Testis (tissue), 3 donors: ENCODE results near the gene PARL. TPM values are rescaled to one million over a fixed set of nuclear protein-coding genes. Genes with fewer than 3 reads are reported as not detected.

ENCODE experiments used
- DNase-seq: peaks from one replicate; pipeline ENCODE4 v3.0.0-alpha.2; 2019
- H3K27ac ChIP-seq, 2 donors: fragments of 200-600 bp; sonication (generic); one replicate each; pipeline ENCODE4 v1.5.1; 2019
- H3K27me3 ChIP-seq: fragments of 200-600 bp; sonication (generic); one replicate; pipeline ENCODE4 v1.5.1; 2019
- H3K36me3 ChIP-seq: fragments of 200-600 bp; sonication (generic); one replicate; pipeline ENCODE4 v1.5.1; 2017; ENCODE audit warnings: low read depth; ENCODE audit errors: missing control alignments
- H3K4me1 ChIP-seq: fragments of 200-600 bp; sonication (generic); one replicate; pipeline ENCODE4 v1.5.1; 2019
- H3K4me3 ChIP-seq, 2 donors: fragments of 200-600 bp; sonication (generic); one replicate each; pipeline ENCODE4 v1.5.1; 2017 to 2019
- H3K9me3 ChIP-seq: fragments of 200-600 bp; sonication (generic); one replicate; pipeline ENCODE4 v1.5.1; 2017
- CTCF ChIP-seq, 3 experiments: fragments of 450-650 bp in 2 of 3; fragments of 200-600 bp in 1 of 3; sonication (generic) in 1 of 3; IDR thresholded peaks; one replicate each; pipeline ENCODE4 v1.5.1; 2016 to 2019; ENCODE audit warnings: antibody characterized with exemption in 3 of 3, mild to moderate bottlenecking in 2 of 3, moderate library complexity in 1 of 3
- POLR2A ChIP-seq: fragments of 450-650 bp; IDR thresholded peaks from one replicate; pipeline ENCODE4 v1.6.1; 2017; ENCODE audit warnings: antibody characterized with exemption, mild to moderate bottlenecking, moderate library complexity
- WGBS, 2 donors: methylation state at CpG; one replicate each; pipeline ENCODE4 v1.1.5; 2018; 5-methylcytosine and 5-hydroxymethylcytosine counted together
- intact Hi-C: fragments of 100-400 bp; cut with DNase I; formaldehyde crosslinking; loops from one replicate; pipeline ENCODE4 v1.15.1; 2023; ENCODE audit warnings: low total_unique reads
- polyA plus RNA-seq: library from polyadenylated mRNA; stranded (reverse); fragments of 350-450 nt; fragmentation: Illumina TruSeq; extraction: RNeasy Lipid Tissue Mini Kit (QIAGEN cat#74804); gene quantifications from one replicate; pipeline ENCODE4 v1.2.3, GENCODE V29; 2014; ENCODE audit warnings: low read depth, low replicate concordance; ENCODE audit not compliant: insufficient read depth
- total RNA-seq, 2 donors: library from RNA; depleted of rRNA; stranded (reverse); fragments of >200 nt; gene quantifications; one replicate each; pipeline ENCODE4 v1.2.3, GENCODE V29; 2016

PARL gene
- total and polyA plus RNA-seq, 3 donors from 2014 or later = 55.5 to 64.2 (median 57.6) TPM

- no peak overlapping the region for H3K27ac ChIP-seq
- intact Hi-C loops = no loop called here
- no peak for DNase-seq
- no peaks in the 10 kb centered on the region for H3K27me3 ChIP-seq
- H3K4me1 ChIP-seq = no peaks in the 10 kb centered on the region
- no peaks in the 10 kb centered on the region for H3K36me3 ChIP-seq
- WGBS, 2 donors = 97% methylated on average over 3 of the region's 3 CpGs
- H3K9me3 ChIP-seq = no peaks in the 10 kb centered on the region
- TF ChIP-seq CTCF (IDR thresholded peaks at IDR 0.05) = no peak
- TF ChIP-seq POLR2A = no peak
- H3K4me3 ChIP-seq = no peak overlapping the region
These were observed 42.4 kb upstream of the PARL start for GRCh38 chr3:183927059-183927458.

GRCh38 chr3:183924956-183925355 is 40.3 kb upstream of the PARL start:
- TF ChIP-seq POLR2A = no peak
- no peak for TF ChIP-seq CTCF (IDR thresholded peaks at IDR 0.05)
- Histone ChIP-seq H3K27me3 (no peaks in the 10 kb centered on the region), H3K27ac (no peak overlapping the region), H3K9me3 (no peaks in the 10 kb centered on the region), H3K36me3 (no peaks in the 10 kb centered on the region), H3K4me1 (no peaks in the 10 kb centered on the region), H3K4me3 (no peak overlapping the region)
- DNase-seq = no peak
- 91 to 96% methylated on average over 7 of the region's 7 CpGs for WGBS, 2 donors
- intact Hi-C loops = no loop called here

GRCh38 chr3:183924543-183924942 is 39.9 kb upstream of the PARL start:
- no peak overlapping the region for H3K27ac ChIP-seq
- no peaks in the 10 kb centered on the region for H3K36me3 ChIP-seq
- DNase-seq = no peak
- TF ChIP-seq POLR2A (no peak), CTCF (IDR thresholded peaks at IDR 0.05) (no peak)
- no peak overlapping the region for H3K4me3 ChIP-seq
- 95 to 100% methylated on average over 3 of the region's 3 CpGs for WGBS, 2 donors
- no peaks in the 10 kb centered on the region for H3K4me1 ChIP-seq
- H3K27me3 ChIP-seq = no peaks in the 10 kb centered on the region
- intact Hi-C loops = no loop called here
- H3K9me3 ChIP-seq = no peaks in the 10 kb centered on the region

DNA sequence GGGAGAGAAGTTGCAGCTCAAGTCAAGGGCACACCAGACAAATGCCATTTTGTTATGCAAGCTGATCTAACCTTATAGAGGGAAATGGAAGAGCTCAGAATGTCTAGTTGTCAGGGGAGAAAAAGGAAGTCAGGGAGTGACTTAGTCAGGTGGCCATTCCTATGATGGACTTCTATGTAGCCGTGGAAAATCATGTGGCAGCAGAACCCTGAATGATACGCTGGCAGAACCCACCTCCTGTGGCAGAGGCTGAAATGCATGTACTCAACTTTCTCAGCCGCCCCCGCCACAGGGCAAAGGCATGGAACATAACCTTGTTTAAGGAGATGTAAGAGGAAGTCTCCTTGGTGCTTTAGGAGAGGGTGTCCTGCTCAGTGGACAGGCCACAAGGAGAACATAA is 37.7 kb upstream of the PARL start:
- Histone ChIP-seq H3K4me1 (no peaks in the 10 kb centered on the region), H3K4me3 (no peak overlapping the region), H3K9me3 (no peaks in the 10 kb centered on the region), H3K27me3 (no peaks in the 10 kb centered on the region), H3K27ac (no peak overlapping the region), H3K36me3 (no peaks in the 10 kb centered on the region)
- WGBS, 2 donors = 91 to 95% methylated on average over 4 of the region's 4 CpGs
- intact Hi-C loops = no loop called here
- no peak for DNase-seq
- no peak for TF ChIP-seq CTCF (IDR thresholded peaks at IDR 0.05)

DNA sequence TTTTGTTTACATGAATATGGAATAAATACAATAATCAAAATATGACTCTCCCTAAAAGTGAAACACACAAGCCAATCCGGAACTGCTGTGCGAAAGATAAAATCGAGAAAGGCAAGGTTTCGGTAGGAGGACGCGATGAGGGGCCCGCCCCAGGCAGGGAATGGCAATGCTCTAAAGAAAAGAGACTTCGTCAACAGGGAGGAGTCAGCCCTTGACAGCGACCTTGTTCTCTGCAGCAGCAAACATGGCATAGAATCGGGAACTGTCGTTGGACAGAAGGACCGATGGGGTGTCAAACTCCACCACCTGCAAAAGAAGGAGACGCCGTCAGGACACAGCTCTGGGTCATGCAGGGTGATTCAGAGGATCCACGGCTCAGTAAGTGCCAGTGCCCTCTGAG is 36.4 kb upstream of the PARL start:
- Histone ChIP-seq H3K27ac (no peak overlapping the region), H3K36me3 (no peaks in the 10 kb centered on the region), H3K27me3 (no peaks in the 10 kb centered on the region), H3K4me1 (no peaks in the 10 kb centered on the region), H3K4me3 (no peak overlapping the region), H3K9me3 (no peaks in the 10 kb centered on the region)
- no peak for DNase-seq
- intact Hi-C loops = no loop called here
- WGBS, 2 donors = 86 to 87% methylated on average over 15 of the region's 15 CpGs
- TF ChIP-seq CTCF (IDR thresholded peaks at IDR 0.05) = no peak
- no peak for TF ChIP-seq POLR2A
